Transverse colon (tissue), 4 donors: ENCODE results near the gene SMYD5. TPM values are rescaled to one million over a fixed set of nuclear protein-coding genes. Genes with fewer than 3 reads are reported as not detected.

Experiments used
- DNase-seq: peaks from one replicate; pipeline ENCODE4 v3.0.0-alpha.2; 2019
- H3K27ac ChIP-seq, 4 donors: fragments of 200-600 bp; sonication (generic); 2 replicates each; pipeline ENCODE4 v1.5.1; 2016 to 2018; ENCODE audit warnings: inconsistent platforms in 4 of 4
- H3K27me3 ChIP-seq: fragments of 200-600 bp; sonication (generic); 2 replicates; pipeline ENCODE4 v1.5.1; 2017; ENCODE audit warnings: inconsistent platforms
- H3K36me3 ChIP-seq, 4 donors: fragments of 200-600 bp; sonication (generic); 2 replicates each; pipeline ENCODE4 v1.5.1; 2017 to 2019; ENCODE audit warnings: inconsistent platforms in 4 of 4
- H3K4me1 ChIP-seq, 4 donors: fragments of 200-600 bp; sonication (generic); 2 replicates each; pipeline ENCODE4 v1.5.1; 2017 to 2020; ENCODE audit warnings: inconsistent platforms in 4 of 4
- H3K4me3 ChIP-seq, 4 donors: fragments of 200-600 bp; sonication (generic); 1 replicate in 1 of 4; 2 replicates in 3 of 4; pipeline versions ENCODE4 v1.5.1 to v1.6.1; 2017 to 2019; ENCODE audit warnings: inconsistent platforms in 4 of 4
- H3K9me3 ChIP-seq, 2 donors: fragments of 200-600 bp; sonication (generic); 2 replicates each; pipeline ENCODE4 v1.5.1; 2017 to 2019; ENCODE audit warnings: inconsistent platforms in 2 of 2
- CTCF ChIP-seq, 5 experiments: fragments of 200-600 bp in 3 of 5; fragments of 450-650 bp in 2 of 5; sonication (generic) in 3 of 5; IDR thresholded peaks; 1 replicate in 2 of 5; 2 replicates in 3 of 5; pipeline ENCODE4 v1.5.1; 2016 to 2017; ENCODE audit warnings: antibody characterized with exemption in 5 of 5, inconsistent platforms in 3 of 5, mild to moderate bottlenecking in 2 of 5, moderate library complexity in 1 of 5
- EP300 ChIP-seq: sonication (generic); formaldehyde crosslinking; IDR thresholded peaks from one replicate; pipeline ENCODE4 v1.6.1; 2017; ENCODE audit warnings: antibody characterized with exemption, low read depth
- POLR2A ChIP-seq: fragments of 450-650 bp; IDR thresholded peaks from one replicate; pipeline ENCODE4 v1.6.1; 2016; ENCODE audit warnings: antibody characterized with exemption, mild to moderate bottlenecking, moderate library complexity
- POLR2AphosphoS5 ChIP-seq, 3 donors: sonication (generic); formaldehyde crosslinking; IDR thresholded peaks; one replicate each; pipeline ENCODE4 v1.6.1; 2016; ENCODE audit warnings: antibody characterized with exemption in 3 of 3
- WGBS, 2 donors: methylation state at CpG; one replicate each; pipeline ENCODE4 v1.1.5; 2018; ENCODE audit warnings: low coverage in 1 of 2; 5-methylcytosine and 5-hydroxymethylcytosine counted together
- in situ Hi-C, 4 donors: fragments of 200-750 bp; cut with MboI; loops; one replicate each; pipeline versions ENCODE4 v1.15.0 to v1.15.1; 2017; ENCODE audit warnings: low sequenced_read_pairs in 3 of 4, low pct_ligation_motif_present in 1 of 4, low pct_unique_long_range_greater_than_20kb in 1 of 4
- intact Hi-C: fragments of 100-400 bp; cut with DNase I; formaldehyde crosslinking; loops from one replicate; pipeline ENCODE4 v1.15.1; 2023; ENCODE audit warnings: low total_unique reads
- total RNA-seq, 4 donors: library from RNA; depleted of rRNA; stranded (reverse); fragments of >200 nt; gene quantifications; one replicate each; pipeline ENCODE4 v1.1.0, GENCODE V29; 2016

The SMYD5 gene
- total RNA-seq, 4 donors from 2014 or later, result 6.4 to 16.1 (median 13.4) TPM

GRCh38 chr2:73237168-73237567 lies 23.1 kb downstream of the SMYD5 start:
- intact Hi-C loops, result no loop called here
- peaks cover 0 to 17% (median 6%) of the 10 kb centered on the region in 4 donors for H3K36me3 ChIP-seq
- DNase-seq, result no peak
- H3K27me3 ChIP-seq, result no peaks in the 10 kb centered on the region
- H3K4me1 ChIP-seq, result peaks cover 16 to 37% (median 27%) of the 10 kb centered on the region in 4 donors
- in situ Hi-C loops, result loop anchor here in 1 of 4 donors (25.0 kb wide), 1 partner anchor 500 kb away; the partner anchor contains the start of gene TPRKB
- H3K9me3 ChIP-seq, result no peaks in the 10 kb centered on the region
- no peak overlapping the region for H3K4me3 ChIP-seq
- TF ChIP-seq CTCF (IDR thresholded peaks at IDR 0.05), result no peak
- TF ChIP-seq EP300, result no peak
- no peak for TF ChIP-seq POLR2AphosphoS5 (IDR thresholded peaks at IDR 0.05)
- no peak for TF ChIP-seq POLR2A
- 44 to 89% methylated on average over 1 of the region's 1 CpG for WGBS, 2 donors
- no peak overlapping the region for H3K27ac ChIP-seq

GRCh38 chr2:73238149-73238548 lies 24.1 kb downstream of the SMYD5 start:
- H3K36me3 ChIP-seq, result peaks cover 0 to 21% (median 10%) of the 10 kb centered on the region in 4 donors
- no peak for DNase-seq
- peaks cover 11 to 33% (median 21%) of the 10 kb centered on the region in 4 donors for H3K4me1 ChIP-seq
- no peak for TF ChIP-seq POLR2AphosphoS5 (IDR thresholded peaks at IDR 0.05)
- no peak for TF ChIP-seq POLR2A
- no peak for TF ChIP-seq CTCF (IDR thresholded peaks at IDR 0.05)
- TF ChIP-seq EP300, result no peak
- H3K9me3 ChIP-seq, result no peaks in the 10 kb centered on the region
- 63 to 71% methylated on average over 3 of the region's 3 CpGs for WGBS, 2 donors
- intact Hi-C loops (no loop called here), in situ Hi-C loops (loop anchor here in 1 of 4 donors (25.0 kb wide), 1 partner anchor 499 kb away; the partner anchor contains the start of gene TPRKB)
- H3K27ac ChIP-seq, result no peak overlapping the region
- no peaks in the 10 kb centered on the region for H3K27me3 ChIP-seq
- no peak overlapping the region for H3K4me3 ChIP-seq

- Histone ChIP-seq H3K36me3 (peaks cover 0 to 29% (median 14%) of the 10 kb centered on the region in 4 donors), H3K4me1 (peaks cover 11 to 33% (median 21%) of the 10 kb centered on the region in 4 donors), H3K27ac (no peak overlapping the region), H3K4me3 (no peak overlapping the region), H3K27me3 (no peaks in the 10 kb centered on the region), H3K9me3 (no peaks in the 10 kb centered on the region)
- in situ Hi-C loops, result loop anchor here in 1 of 4 donors (25.0 kb wide), 1 partner anchor 498 kb away; the partner anchor contains the start of gene TPRKB
- intact Hi-C loops, result no loop called here
- no peak for TF ChIP-seq POLR2A
- no peak for TF ChIP-seq CTCF (IDR thresholded peaks at IDR 0.05)
- no peak for TF ChIP-seq POLR2AphosphoS5 (IDR thresholded peaks at IDR 0.05)
- TF ChIP-seq EP300, result no peak
- 92% methylated on average over 1 of the region's 1 CpG; no CpG with 5 or more reads in 1 of the 2 donors for WGBS, 2 donors
- DNase-seq, result no peak
Measured at GRCh38 chr2:73238976-73239375, 24.9 kb downstream of the SMYD5 start.

GRCh38 chr2:73239776-73240175 lies 25.7 kb downstream of the SMYD5 start:
- Histone ChIP-seq H3K4me3 (no peak overlapping the region), H3K4me1 (peaks cover 11 to 32% (median 21%) of the 10 kb centered on the region in 4 donors), H3K27ac (no peak overlapping the region), H3K9me3 (no peaks in the 10 kb centered on the region), H3K36me3 (peaks cover 0 to 37% (median 18%) of the 10 kb centered on the region in 4 donors), H3K27me3 (no peaks in the 10 kb centered on the region)
- DNase-seq, result no peak
- intact Hi-C loops, result loop anchor here (10.0 kb wide), 1 partner anchor 145 kb away; the partner anchor contains the start of gene ALMS1
- in situ Hi-C loops, result loop anchor here in 1 of 4 donors (25.0 kb wide), 1 partner anchor 498 kb away; the partner anchor contains the start of gene TPRKB
- no peak for TF ChIP-seq POLR2A
- no peak for TF ChIP-seq CTCF (IDR thresholded peaks at IDR 0.05)
- TF ChIP-seq EP300, result no peak
- TF ChIP-seq POLR2AphosphoS5 (IDR thresholded peaks at IDR 0.05), result no peak
- WGBS, 2 donors, result 44 to 80% methylated on average over 1 to 3 of the region's 3 CpGs
